Ishikawa (cell line): ENCODE results near the gene TGM2.

ENCODE experiments used
- CEBPB ChIP-seq: IDR thresholded peaks from 2 replicates; pipeline ENCODE4 v1.6.1; 2012
- CREB1 ChIP-seq: IDR thresholded peaks from 2 replicates; pipeline ENCODE4 v1.6.1; 2012; ENCODE audit warnings: low read depth
- EGR1 ChIP-seq: IDR thresholded peaks from 2 replicates; pipeline ENCODE4 v1.6.1; 2012
- EP300 ChIP-seq: IDR thresholded peaks from 2 replicates; pipeline ENCODE4 v1.6.1; 2012; ENCODE audit warnings: borderline replicate concordance
- FOXM1 ChIP-seq: IDR thresholded peaks from 2 replicates; pipeline ENCODE4 v1.6.1; 2012; ENCODE audit warnings: low read depth, borderline replicate concordance
- NFIC ChIP-seq: IDR thresholded peaks from 2 replicates; pipeline ENCODE4 v1.6.1; 2012
- RAD21 ChIP-seq: IDR thresholded peaks from 2 replicates; pipeline ENCODE4 v1.6.1; 2012; ENCODE audit warnings: low read depth
- TAF1 ChIP-seq: IDR thresholded peaks from 2 replicates; pipeline ENCODE4 v1.6.1; 2012; ENCODE audit warnings: low read depth, mild to moderate bottlenecking
- TCF12 ChIP-seq: IDR thresholded peaks from 2 replicates; pipeline ENCODE4 v1.6.1; 2012; ENCODE audit warnings: low read depth
- TEAD4 ChIP-seq: IDR thresholded peaks from 2 replicates; pipeline ENCODE4 v1.6.1; 2012
- YY1 ChIP-seq: IDR thresholded peaks from 2 replicates; pipeline ENCODE4 v1.6.1; 2012; ENCODE audit warnings: low read depth
- ZBTB7A ChIP-seq: IDR thresholded peaks from 2 replicates; pipeline ENCODE4 v1.6.1; 2012; ENCODE audit warnings: low read depth
- TF ChIP-seq, protein P1 (sequence below): IDR thresholded peaks from 2 replicates; pipeline ENCODE4 v1.6.1; 2012
- TF ChIP-seq, protein P2 (sequence below): IDR thresholded peaks from 2 replicates; pipeline ENCODE4 v1.6.1; 2012; ENCODE audit warnings: low read depth, mild to moderate bottlenecking
- TF ChIP-seq, protein P3 (sequence below): IDR thresholded peaks from 2 replicates; pipeline ENCODE4 v1.6.1; 2012

The TGM2 gene

DNA sequence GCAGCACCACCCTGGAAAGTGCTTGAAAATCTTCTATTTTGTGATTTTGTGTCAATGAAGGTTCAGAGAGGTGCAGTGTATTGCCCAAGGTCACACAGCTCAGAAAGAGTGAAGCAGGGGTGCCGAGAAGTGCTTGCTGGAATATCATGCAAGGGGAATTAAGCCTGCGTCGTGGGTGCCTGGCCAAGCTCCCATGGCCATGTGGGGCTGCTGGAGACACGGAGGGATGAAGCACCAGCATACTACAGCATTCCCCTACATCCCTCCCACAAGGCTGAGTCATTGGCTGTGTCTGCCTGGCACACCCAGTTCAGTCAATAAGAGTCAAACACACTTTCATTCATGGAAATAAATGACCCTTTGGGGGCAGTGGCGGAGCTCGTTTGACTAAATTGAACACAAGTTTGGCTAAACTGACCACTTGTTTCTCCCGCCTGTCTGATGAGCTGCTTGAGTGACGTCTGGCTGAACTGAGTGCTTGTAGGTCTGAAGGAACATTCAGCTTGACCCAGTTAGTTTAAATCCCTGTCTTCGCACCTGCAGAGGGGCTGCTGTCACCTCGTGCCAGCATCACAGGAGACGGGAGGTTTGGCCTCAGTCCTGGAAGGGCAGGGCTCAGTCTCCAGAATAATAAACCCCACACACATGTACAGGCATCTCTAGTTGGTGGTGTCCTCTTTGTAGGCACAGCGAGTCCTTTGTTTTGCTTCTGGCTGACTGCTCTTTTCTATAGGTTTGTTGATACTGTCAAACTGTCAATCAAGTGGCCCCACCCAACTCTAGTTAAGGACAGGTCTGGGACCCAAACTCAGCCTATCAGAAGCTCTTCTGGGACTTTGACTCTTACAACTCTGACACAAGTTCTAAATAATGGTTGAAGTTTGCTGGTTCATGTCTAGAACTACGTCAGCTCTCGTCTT lies 8.4 kb upstream of the TGM2 start:
- TF ChIP-seq, protein P1, sequence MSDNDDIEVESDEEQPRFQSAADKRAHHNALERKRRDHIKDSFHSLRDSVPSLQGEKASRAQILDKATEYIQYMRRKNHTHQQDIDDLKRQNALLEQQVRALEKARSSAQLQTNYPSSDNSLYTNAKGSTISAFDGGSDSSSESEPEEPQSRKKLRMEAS: peak; percentile 95
- TF ChIP-seq RAD21: peak; percentile 35
- TF ChIP-seq TEAD4: no peak
- peak; percentile 60; the same call in 1 of the 2 replicates for TF ChIP-seq EP300
- peak; percentile 51; the same call in 1 of the 2 replicates for TF ChIP-seq TCF12

DNA sequence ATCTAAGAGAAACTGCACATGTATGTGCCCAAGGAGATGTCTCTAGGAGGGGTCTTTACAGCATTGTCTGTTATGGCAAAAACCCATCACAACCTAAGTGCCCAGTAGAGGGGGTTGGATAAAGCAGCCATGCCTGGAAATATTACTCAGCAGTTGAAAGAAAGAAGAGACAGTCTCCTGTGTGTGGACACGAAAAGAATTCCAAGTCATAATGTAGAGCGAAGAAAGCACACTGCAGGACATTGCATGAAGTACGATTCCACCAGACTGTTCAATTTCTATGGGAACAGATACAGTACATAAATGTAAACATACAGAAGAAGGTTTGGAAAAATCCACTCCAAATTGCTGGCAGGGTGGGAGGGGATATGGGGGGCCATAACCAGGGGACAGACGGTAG lies 7.3 kb upstream of the TGM2 start:
- TF ChIP-seq, protein P2, sequence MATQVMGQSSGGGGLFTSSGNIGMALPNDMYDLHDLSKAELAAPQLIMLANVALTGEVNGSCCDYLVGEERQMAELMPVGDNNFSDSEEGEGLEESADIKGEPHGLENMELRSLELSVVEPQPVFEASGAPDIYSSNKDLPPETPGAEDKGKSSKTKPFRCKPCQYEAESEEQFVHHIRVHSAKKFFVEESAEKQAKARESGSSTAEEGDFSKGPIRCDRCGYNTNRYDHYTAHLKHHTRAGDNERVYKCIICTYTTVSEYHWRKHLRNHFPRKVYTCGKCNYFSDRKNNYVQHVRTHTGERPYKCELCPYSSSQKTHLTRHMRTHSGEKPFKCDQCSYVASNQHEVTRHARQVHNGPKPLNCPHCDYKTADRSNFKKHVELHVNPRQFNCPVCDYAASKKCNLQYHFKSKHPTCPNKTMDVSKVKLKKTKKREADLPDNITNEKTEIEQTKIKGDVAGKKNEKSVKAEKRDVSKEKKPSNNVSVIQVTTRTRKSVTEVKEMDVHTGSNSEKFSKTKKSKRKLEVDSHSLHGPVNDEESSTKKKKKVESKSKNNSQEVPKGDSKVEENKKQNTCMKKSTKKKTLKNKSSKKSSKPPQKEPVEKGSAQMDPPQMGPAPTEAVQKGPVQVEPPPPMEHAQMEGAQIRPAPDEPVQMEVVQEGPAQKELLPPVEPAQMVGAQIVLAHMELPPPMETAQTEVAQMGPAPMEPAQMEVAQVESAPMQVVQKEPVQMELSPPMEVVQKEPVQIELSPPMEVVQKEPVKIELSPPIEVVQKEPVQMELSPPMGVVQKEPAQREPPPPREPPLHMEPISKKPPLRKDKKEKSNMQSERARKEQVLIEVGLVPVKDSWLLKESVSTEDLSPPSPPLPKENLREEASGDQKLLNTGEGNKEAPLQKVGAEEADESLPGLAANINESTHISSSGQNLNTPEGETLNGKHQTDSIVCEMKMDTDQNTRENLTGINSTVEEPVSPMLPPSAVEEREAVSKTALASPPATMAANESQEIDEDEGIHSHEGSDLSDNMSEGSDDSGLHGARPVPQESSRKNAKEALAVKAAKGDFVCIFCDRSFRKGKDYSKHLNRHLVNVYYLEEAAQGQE: no peak
- TF ChIP-seq CREB1 (no peak), NFIC (no peak), YY1 (no peak), FOXM1 (no peak), RAD21 (no peak), TCF12 (no peak), TAF1 (no peak), EGR1 (no peak), TEAD4 (no peak), EP300 (no peak), ZBTB7A (no peak), CEBPB (no peak)
- TF ChIP-seq, protein P3, sequence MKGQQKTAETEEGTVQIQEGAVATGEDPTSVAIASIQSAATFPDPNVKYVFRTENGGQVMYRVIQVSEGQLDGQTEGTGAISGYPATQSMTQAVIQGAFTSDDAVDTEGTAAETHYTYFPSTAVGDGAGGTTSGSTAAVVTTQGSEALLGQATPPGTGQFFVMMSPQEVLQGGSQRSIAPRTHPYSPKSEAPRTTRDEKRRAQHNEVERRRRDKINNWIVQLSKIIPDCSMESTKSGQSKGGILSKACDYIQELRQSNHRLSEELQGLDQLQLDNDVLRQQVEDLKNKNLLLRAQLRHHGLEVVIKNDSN: no peak
- TF ChIP-seq, protein P1: no peak

DNA sequence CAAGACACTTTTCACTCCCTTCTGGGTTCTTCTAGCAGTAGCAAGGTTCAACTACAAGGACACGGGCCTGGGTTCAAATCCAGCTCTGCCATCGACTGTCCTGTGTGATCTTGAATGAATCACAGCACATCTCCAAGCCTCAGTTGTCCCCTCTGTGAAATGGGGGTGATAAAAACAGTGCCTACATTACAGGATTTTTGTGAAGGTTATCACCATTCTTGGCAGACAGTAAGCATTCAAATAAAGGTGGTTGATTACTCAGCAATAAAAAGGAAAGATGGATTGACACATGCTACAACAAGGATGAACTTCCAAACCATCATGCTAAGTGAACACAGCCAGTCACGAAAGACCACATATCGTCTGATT lies 6.6 kb upstream of the TGM2 start:
- TF ChIP-seq EGR1: no peak
- TF ChIP-seq YY1: no peak
- no peak for TF ChIP-seq RAD21
- TF ChIP-seq, protein P1: no peak
- TF ChIP-seq ZBTB7A: no peak
- TF ChIP-seq CEBPB: no peak
- no peak for TF ChIP-seq EP300
- TF ChIP-seq TAF1: no peak
- TF ChIP-seq, protein P3: no peak
- TF ChIP-seq TEAD4: no peak
- TF ChIP-seq CREB1: no peak
- no peak for TF ChIP-seq FOXM1
- TF ChIP-seq NFIC: no peak
- TF ChIP-seq TCF12: no peak
- TF ChIP-seq, protein P2: no peak

DNA sequence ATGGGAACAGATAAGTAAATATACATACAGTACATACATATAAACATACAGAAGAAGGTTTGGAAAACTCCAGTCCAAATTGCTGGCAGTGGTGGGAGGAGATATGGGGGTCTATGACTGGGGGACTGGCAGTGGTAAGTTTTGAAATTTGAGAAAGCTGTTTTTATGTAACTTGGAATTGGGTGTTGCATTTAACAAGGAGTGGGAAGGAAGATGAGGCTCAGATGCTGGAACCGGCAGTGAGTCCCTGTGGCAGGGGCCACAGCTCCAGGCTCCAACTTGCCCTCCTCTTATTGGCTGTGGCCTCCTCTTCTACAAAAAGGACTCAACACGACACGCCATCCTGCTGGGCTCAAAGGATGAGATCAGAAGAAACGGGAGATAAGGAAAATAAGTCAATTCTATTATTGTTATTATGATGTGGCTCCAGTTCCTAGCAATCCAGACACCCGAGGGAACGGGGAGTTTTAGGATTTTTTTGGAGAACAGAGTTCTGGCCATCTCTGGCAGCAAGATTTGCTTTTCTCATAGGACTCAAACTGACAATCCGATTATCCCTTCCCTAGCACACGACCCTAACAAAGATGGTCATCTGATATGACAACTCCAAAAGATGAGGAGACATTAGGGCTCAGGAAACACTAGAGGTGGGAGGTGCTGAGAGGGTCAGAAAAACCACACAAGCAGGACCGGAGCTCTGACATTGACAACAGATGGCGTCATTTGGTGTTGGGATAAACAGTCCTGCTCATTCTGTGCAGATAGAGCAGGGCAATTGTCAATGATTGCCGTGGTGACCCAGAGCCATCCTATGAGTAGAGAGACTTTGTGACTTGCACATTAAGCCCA lies 6.0 kb upstream of the TGM2 start:
- no peak for TF ChIP-seq YY1
- no peak for TF ChIP-seq TCF12
- no peak for TF ChIP-seq FOXM1
- TF ChIP-seq, protein P1: no peak
- no peak for TF ChIP-seq ZBTB7A
- TF ChIP-seq RAD21: no peak
- no peak for TF ChIP-seq NFIC
- TF ChIP-seq TAF1: no peak
